Measurements from ENCODE around the gene TGM4.

Gene TGM4

DNA sequence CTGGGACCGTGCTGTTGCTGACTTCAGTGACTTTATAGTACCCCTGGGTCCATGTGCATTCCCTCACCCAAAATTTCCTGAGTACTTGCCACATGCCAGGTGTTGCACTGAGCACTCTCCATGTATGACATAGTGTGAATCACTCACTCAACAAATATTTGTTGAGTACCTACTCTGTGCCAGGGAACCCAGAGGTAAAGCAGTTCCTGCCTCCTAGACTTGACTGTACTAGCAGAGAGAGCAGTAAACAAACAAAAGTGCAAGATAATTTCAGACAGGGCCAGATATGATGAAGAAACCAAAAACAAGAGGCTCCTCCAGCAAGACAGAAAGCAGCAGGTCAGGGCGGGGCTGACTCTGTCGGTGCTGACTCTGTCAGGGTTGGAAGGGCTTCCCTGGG, 12.2 kb downstream of the TGM4 start:
- Histone ChIP-seq H3K14ac (ENCODE audit: low read length) (peak overlapping the region; percentile 15), H3K79me1 (ENCODE audit: low read depth, low read length) (no peaks in the 10 kb centered on the region), H3K4ac (ENCODE audit: low read length) (no peak overlapping the region), H4K91ac (ENCODE audit: low read depth, low read length, poor library complexity) (no peak overlapping the region), H2AFZ (ENCODE audit: low read length) (no peak overlapping the region), H3K9me3 (replicated peaks in 1 of 2; ENCODE audit: control insufficient read depth in 2 of 2, insufficient read depth in 1 of 2, low read depth in 1 of 2, low read length in 2 of 2) (no peaks in the 10 kb centered on the region), H3K4me2 (ENCODE audit: insufficient read depth, low read length, poor library complexity, severe bottlenecking) (no peak overlapping the region), H2BK12ac (ENCODE audit: low read length) (no peak overlapping the region), H3K23ac (ENCODE audit: low read depth, low read length, poor library complexity) (no peak overlapping the region), H3K4me3 (ENCODE audit: low read length in 2 of 2) (no peak overlapping the region), H3K36me3 (replicated peaks in 1 of 2; ENCODE audit: control insufficient read depth in 2 of 2, insufficient read depth in 2 of 2, low read length in 2 of 2) (no peaks in the 10 kb centered on the region), H3K9ac (ENCODE audit: low read depth, low read length, poor library complexity) (no peak overlapping the region), H2BK5ac (ENCODE audit: low read length) (no peak overlapping the region), H4K8ac (ENCODE audit: low read depth, low read length) (no peak overlapping the region), H3K27me3 (ENCODE audit: control insufficient read depth in 3 of 3, insufficient read depth in 3 of 3, low read depth in 1 of 3, low read length in 3 of 3) (peaks cover 0 to 5% (median 0%) of the 10 kb centered on the region in 3 experiments), H3K27ac (replicated peaks; ENCODE audit: low read length) (no peak overlapping the region), H2BK15ac (ENCODE audit: low read length) (no peak overlapping the region), H3K18ac (ENCODE audit: low read length) (no peak overlapping the region), H3K4me1 (ENCODE audit: control insufficient read depth in 2 of 2, insufficient read depth in 1 of 2, low read depth in 1 of 2, low read length in 2 of 2) (no peaks in the 10 kb centered on the region), H2BK120ac (ENCODE audit: low read depth, low read length) (no peak overlapping the region), H2AK5ac (ENCODE audit: low read depth, low read length) (no peak overlapping the region)
- no peak for DNase-seq (ENCODE audit: low spot score)
- WGBS, 2 donors (ENCODE audit: extremely low coverage in 2 of 2, insufficient read length in 2 of 2, insufficient replicate concordance in 1 of 2): no CpG with 5 or more reads among the region's 3 CpGs

DNA sequence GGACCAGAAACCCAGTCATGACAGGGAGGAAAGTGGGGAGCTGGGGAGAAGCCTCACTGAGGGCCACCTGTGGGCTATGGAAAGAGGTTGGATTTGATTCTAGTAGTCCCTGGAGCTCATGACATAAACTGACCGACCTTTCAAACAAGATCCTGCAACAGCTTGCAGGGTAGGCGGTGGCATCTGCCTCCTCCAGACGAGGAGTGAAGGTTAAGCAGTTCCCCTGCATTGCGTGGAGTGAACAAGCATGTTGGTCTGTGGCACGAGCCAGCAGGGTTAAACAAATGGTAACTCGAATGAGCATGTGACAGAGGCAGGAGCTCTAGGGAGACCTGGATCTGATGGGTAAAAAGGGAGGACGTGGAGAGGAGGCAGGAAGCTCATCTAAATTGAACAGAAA, 12.7 kb downstream of the TGM4 start:
- Histone ChIP-seq H3K4me2 (ENCODE audit: insufficient read depth, low read length, poor library complexity, severe bottlenecking) (no peak overlapping the region), H3K4me3 (ENCODE audit: low read length in 2 of 2) (peak overlapping the region in 1 of 2 donors; percentile 52), H3K79me1 (ENCODE audit: low read depth, low read length) (no peaks in the 10 kb centered on the region), H3K23ac (ENCODE audit: low read depth, low read length, poor library complexity) (no peak overlapping the region), H3K4ac (ENCODE audit: low read length) (no peak overlapping the region), H2AFZ (ENCODE audit: low read length) (no peak overlapping the region), H3K14ac (ENCODE audit: low read length) (peak overlapping the region; percentile 15), H3K9me3 (replicated peaks in 1 of 2; ENCODE audit: control insufficient read depth in 2 of 2, insufficient read depth in 1 of 2, low read depth in 1 of 2, low read length in 2 of 2) (no peaks in the 10 kb centered on the region), H3K4me1 (ENCODE audit: control insufficient read depth in 2 of 2, insufficient read depth in 1 of 2, low read depth in 1 of 2, low read length in 2 of 2) (no peaks in the 10 kb centered on the region), H3K18ac (ENCODE audit: low read length) (no peak overlapping the region), H2BK120ac (ENCODE audit: low read depth, low read length) (no peak overlapping the region), H2BK15ac (ENCODE audit: low read length) (no peak overlapping the region), H2BK5ac (ENCODE audit: low read length) (no peak overlapping the region), H4K91ac (ENCODE audit: low read depth, low read length, poor library complexity) (no peak overlapping the region), H4K8ac (ENCODE audit: low read depth, low read length) (no peak overlapping the region), H2AK5ac (ENCODE audit: low read depth, low read length) (no peak overlapping the region), H3K27ac (replicated peaks; ENCODE audit: low read length) (no peak overlapping the region), H3K36me3 (replicated peaks in 1 of 2; ENCODE audit: control insufficient read depth in 2 of 2, insufficient read depth in 2 of 2, low read length in 2 of 2) (no peaks in the 10 kb centered on the region), H3K9ac (ENCODE audit: low read depth, low read length, poor library complexity) (no peak overlapping the region), H3K27me3 (ENCODE audit: control insufficient read depth in 3 of 3, insufficient read depth in 3 of 3, low read depth in 1 of 3, low read length in 3 of 3) (peaks cover 0 to 5% (median 0%) of the 10 kb centered on the region in 3 experiments), H2BK12ac (ENCODE audit: low read length) (no peak overlapping the region)
- WGBS, 2 donors (ENCODE audit: extremely low coverage in 2 of 2, insufficient read length in 2 of 2, insufficient replicate concordance in 1 of 2): no CpG with 5 or more reads among the region's 7 CpGs
- DNase-seq (ENCODE audit: low spot score): no peak

DNA sequence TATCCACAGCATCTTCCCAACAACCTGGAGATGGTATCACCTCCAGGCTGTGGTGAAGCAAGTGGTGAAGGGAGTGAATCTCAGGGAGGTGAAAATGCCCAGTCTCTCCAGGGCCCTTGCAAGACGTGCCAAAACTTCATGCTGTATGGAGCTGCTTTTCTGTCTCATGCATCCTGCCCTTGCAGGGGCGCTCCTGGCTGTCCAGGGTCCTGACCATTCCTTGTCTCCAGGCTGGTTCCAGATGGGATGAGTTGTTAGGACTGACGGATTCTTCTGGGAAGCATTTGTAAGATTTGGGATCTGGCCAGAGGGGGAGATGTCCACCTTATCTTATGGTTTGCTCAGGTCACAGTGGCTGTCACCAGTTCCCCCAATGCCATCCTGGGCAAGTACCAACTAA, 15.8 kb downstream of the TGM4 start:
- H3K27me3 ChIP-seq (ENCODE audit: control insufficient read depth in 3 of 3, insufficient read depth in 3 of 3, low read depth in 1 of 3, low read length in 3 of 3): peaks cover 0 to 5% (median 0%) of the 10 kb centered on the region in 3 experiments
- H3K9me3 ChIP-seq (replicated peaks in 1 of 2; ENCODE audit: control insufficient read depth in 2 of 2, insufficient read depth in 1 of 2, low read depth in 1 of 2, low read length in 2 of 2): no peaks in the 10 kb centered on the region
- no CpG with 5 or more reads among the region's 3 CpGs for WGBS, 2 donors (ENCODE audit: extremely low coverage in 2 of 2, insufficient read length in 2 of 2, insufficient replicate concordance in 1 of 2)

DNA sequence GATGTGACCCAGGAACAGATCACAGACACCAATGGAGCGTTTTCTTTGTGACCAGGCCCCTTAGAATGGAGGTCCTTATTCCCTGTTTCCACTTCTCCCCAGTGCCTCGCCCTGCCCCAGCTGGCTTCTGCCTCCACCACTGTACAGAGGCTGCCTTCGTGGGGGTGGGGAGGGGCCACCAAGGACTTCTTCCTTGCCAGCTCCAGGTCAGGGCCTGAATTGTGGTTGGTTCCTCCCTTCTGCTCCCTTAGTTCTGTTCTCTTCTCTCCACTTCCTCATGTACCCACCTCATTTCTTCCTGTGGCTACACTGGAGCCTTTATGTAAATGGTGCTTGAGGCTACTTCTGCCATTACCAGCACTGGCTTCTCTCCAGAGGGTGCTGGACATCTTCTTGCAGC, 16.4 kb downstream of the TGM4 start:
- Histone ChIP-seq H2BK12ac (ENCODE audit: low read length) (no peak overlapping the region), H3K4me2 (ENCODE audit: insufficient read depth, low read length, poor library complexity, severe bottlenecking) (no peak overlapping the region), H2AFZ (ENCODE audit: low read length) (no peak overlapping the region), H3K4me1 (ENCODE audit: control insufficient read depth in 2 of 2, insufficient read depth in 1 of 2, low read depth in 1 of 2, low read length in 2 of 2) (peaks cover 0 to 5% of the 10 kb centered on the region in 2 donors), H3K18ac (ENCODE audit: low read length) (no peak overlapping the region), H3K27me3 (ENCODE audit: control insufficient read depth in 3 of 3, insufficient read depth in 3 of 3, low read depth in 1 of 3, low read length in 3 of 3) (peaks cover 0 to 5% (median 0%) of the 10 kb centered on the region in 3 experiments), H3K9me3 (replicated peaks in 1 of 2; ENCODE audit: control insufficient read depth in 2 of 2, insufficient read depth in 1 of 2, low read depth in 1 of 2, low read length in 2 of 2) (no peaks in the 10 kb centered on the region), H3K27ac (replicated peaks; ENCODE audit: low read length) (no peak overlapping the region), H2BK120ac (ENCODE audit: low read depth, low read length) (no peak overlapping the region), H3K9ac (ENCODE audit: low read depth, low read length, poor library complexity) (no peak overlapping the region), H4K8ac (ENCODE audit: low read depth, low read length) (no peak overlapping the region), H3K79me1 (ENCODE audit: low read depth, low read length) (no peaks in the 10 kb centered on the region), H3K4ac (ENCODE audit: low read length) (no peak overlapping the region), H2BK15ac (ENCODE audit: low read length) (no peak overlapping the region), H2BK5ac (ENCODE audit: low read length) (no peak overlapping the region), H3K4me3 (ENCODE audit: low read length in 2 of 2) (no peak overlapping the region), H2AK5ac (ENCODE audit: low read depth, low read length) (no peak overlapping the region), H3K23ac (ENCODE audit: low read depth, low read length, poor library complexity) (no peak overlapping the region), H4K91ac (ENCODE audit: low read depth, low read length, poor library complexity) (no peak overlapping the region), H3K36me3 (replicated peaks in 1 of 2; ENCODE audit: control insufficient read depth in 2 of 2, insufficient read depth in 2 of 2, low read length in 2 of 2) (no peaks in the 10 kb centered on the region), H3K14ac (ENCODE audit: low read length) (no peak overlapping the region)
- WGBS, 2 donors (ENCODE audit: extremely low coverage in 2 of 2, insufficient read length in 2 of 2, insufficient replicate concordance in 1 of 2): no CpG with 5 or more reads among the region's 3 CpGs
- no peak for DNase-seq (ENCODE audit: low spot score)

More for the DNA sequence above, 15.8 kb downstream of the TGM4 start:
- no peak overlapping the region for H2BK120ac ChIP-seq (ENCODE audit: low read depth, low read length)
- no peak overlapping the region for H3K4me2 ChIP-seq (ENCODE audit: insufficient read depth, low read length, poor library complexity, severe bottlenecking)
- H3K14ac ChIP-seq (ENCODE audit: low read length): no peak overlapping the region
- no peaks in the 10 kb centered on the region for H3K36me3 ChIP-seq (replicated peaks in 1 of 2; ENCODE audit: control insufficient read depth in 2 of 2, insufficient read depth in 2 of 2, low read length in 2 of 2)
- no peaks in the 10 kb centered on the region for H3K79me1 ChIP-seq (ENCODE audit: low read depth, low read length)
- H4K91ac ChIP-seq (ENCODE audit: low read depth, low read length, poor library complexity): no peak overlapping the region
- H2BK15ac ChIP-seq (ENCODE audit: low read length): no peak overlapping the region
- DNase-seq (ENCODE audit: low spot score): no peak
- no peak overlapping the region for H2AK5ac ChIP-seq (ENCODE audit: low read depth, low read length)
- no peak overlapping the region for H3K23ac ChIP-seq (ENCODE audit: low read depth, low read length, poor library complexity)
- no peak overlapping the region for H3K18ac ChIP-seq (ENCODE audit: low read length)
- H3K9ac ChIP-seq (ENCODE audit: low read depth, low read length, poor library complexity): no peak overlapping the region
- H3K4me1 ChIP-seq (ENCODE audit: control insufficient read depth in 2 of 2, insufficient read depth in 1 of 2, low read depth in 1 of 2, low read length in 2 of 2): peaks cover 0 to 5% of the 10 kb centered on the region in 2 donors
- no peak overlapping the region for H4K8ac ChIP-seq (ENCODE audit: low read depth, low read length)
- no peak overlapping the region for H3K4ac ChIP-seq (ENCODE audit: low read length)
- H2BK12ac ChIP-seq (ENCODE audit: low read length): no peak overlapping the region
- H2AFZ ChIP-seq (ENCODE audit: low read length): no peak overlapping the region
- no peak overlapping the region for H3K4me3 ChIP-seq (ENCODE audit: low read length in 2 of 2)
- H3K27ac ChIP-seq (replicated peaks; ENCODE audit: low read length): no peak overlapping the region
- no peak overlapping the region for H2BK5ac ChIP-seq (ENCODE audit: low read length)

Measured in neuronal stem cell (in vitro differentiated cells).